Measurements from ENCODE around the gene CASD1.

- TF ChIP-seq POLR2AphosphoS5 (IDR thresholded peaks at IDR 0.05; ENCODE audit: low read depth, low read length) (no peak), TAF1 (IDR thresholded peaks at IDR 0.05; ENCODE audit: low read depth, low read length) (no peak), POLR2A (IDR thresholded peaks at IDR 0.05; ENCODE audit: low read depth, low read length) (no peak), SPI1 (IDR thresholded peaks at IDR 0.05; ENCODE audit: low read depth, low read length) (no peak)
These were observed 30.8 kb downstream of the CASD1 start for GRCh38 chr7:94540428-94540827.
